HG03378 (cell line): ENCODE data around the gene CPA3.

Source experiments
- ATAC-seq: cut with Tn5 transposase; IDR thresholded peaks from one replicate; pipeline ENCODE4 v1.9.1; 2021; ENCODE audit warnings: mild to moderate bottlenecking, moderate library complexity; ENCODE audit not compliant: unreplicated experiment

The CPA3 gene

GRCh38 chr3:148857316-148857715 lies 7.8 kb upstream of the CPA3 start:
- no peak for ATAC-seq

GRCh38 chr3:148861277-148861869 lies 3.7 kb upstream of the CPA3 start:
- peak; percentile 91 for ATAC-seq

- ATAC-seq = no peak
Observed at GRCh38 chr3:148863297-148863696, 1.8 kb upstream of the CPA3 start.

- ATAC-seq = no peak
Observed at GRCh38 chr3:148863814-148864213, 1.3 kb upstream of the CPA3 start.

DNA sequence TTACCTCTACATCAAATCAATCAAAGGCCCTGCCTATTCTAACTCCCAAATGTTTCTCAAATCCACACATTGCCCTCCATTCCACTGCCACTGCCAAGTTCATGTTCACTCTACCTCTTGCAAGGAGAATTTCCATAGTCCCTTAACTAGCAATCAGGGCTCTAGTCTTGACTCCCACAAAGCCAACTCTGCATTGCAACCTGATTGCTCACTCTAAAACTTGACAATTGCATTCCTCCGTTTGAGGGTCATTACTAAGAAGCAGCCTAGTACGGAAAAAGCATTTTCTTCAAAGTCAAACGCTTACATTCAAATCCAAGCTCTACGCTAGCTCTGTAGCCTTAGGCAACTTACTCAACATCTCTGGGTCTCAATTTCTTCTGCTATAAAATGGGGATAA lies 1.2 kb downstream of the CPA3 start:
- ATAC-seq = no peak

DNA sequence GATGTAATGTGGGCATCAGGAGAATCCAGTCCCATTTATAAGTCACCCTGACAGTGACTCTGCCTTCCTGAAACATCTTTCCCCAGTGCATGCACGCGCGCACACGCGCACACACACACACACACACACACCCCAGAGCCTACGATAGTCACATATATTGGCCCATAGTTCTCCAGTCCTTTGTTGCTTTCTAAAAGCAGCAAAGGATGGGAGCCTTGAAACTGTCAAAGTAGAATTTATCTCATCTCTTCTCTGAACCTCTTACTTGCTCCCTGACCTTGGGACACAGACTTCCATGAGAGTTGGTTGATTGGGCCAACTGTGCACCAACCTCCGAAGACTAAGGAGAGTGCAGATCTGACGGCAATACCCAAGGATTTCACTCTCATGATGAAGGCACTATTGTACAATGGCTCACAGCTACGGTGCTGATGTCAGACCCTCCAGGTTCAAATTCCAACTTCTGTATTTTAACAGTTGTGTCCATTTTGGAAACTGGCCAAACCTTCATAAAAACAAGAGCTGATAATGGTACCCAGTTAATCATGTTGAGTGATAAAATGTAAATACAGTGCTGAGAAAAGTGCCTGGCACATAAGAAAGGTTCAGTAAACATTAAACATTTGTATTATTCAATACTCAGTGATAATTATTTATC lies 8.3 kb downstream of the CPA3 start:
- no peak for ATAC-seq

DNA sequence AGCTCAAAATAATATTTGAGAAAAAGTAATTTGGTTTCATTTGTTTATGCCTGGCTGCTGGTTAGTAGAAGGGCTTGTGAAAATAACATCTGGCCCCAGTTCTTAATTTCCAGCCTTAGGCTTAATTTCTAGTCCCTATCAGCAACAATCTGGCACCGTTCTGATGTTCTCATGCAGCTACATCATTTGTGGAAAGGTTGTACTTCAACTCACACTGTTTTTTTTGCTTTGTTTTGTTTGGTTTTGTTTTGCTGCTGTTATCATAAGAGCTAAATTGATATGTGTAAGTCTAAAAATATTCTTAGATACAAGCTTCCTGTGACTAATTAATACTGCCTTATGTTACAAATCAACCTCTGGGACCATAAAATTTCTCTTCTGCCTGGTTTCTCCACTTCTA lies 8.9 kb downstream of the CPA3 start:
- ATAC-seq = no peak

GRCh38 chr3:148878095-148878494 lies 13.0 kb downstream of the CPA3 start:
- no peak for ATAC-seq

DNA sequence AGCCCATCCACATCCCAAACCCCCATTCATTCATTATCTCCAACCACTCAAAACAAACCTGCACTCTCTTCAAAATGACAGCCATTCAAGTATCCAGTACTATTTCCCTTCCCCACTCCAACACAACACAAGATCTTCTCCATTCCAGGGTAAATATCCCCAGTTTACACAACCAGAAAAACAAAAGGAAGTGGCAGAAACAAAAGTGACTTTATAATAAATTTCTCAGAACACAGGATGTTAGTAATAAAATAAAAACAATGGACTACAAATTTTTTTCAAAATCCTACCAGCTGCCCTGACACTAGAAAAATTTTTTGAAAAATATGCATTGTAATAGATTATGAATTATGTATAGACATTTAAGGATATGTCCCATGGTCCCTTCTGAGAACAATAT lies 14.2 kb downstream of the CPA3 start:
- ATAC-seq = no peak

- no peak for ATAC-seq
Observed at GRCh38 chr3:148880681-148881080, 15.6 kb downstream of the CPA3 start.

GRCh38 chr3:148881286-148881685 lies 16.2 kb downstream of the CPA3 start:
- no peak for ATAC-seq

DNA sequence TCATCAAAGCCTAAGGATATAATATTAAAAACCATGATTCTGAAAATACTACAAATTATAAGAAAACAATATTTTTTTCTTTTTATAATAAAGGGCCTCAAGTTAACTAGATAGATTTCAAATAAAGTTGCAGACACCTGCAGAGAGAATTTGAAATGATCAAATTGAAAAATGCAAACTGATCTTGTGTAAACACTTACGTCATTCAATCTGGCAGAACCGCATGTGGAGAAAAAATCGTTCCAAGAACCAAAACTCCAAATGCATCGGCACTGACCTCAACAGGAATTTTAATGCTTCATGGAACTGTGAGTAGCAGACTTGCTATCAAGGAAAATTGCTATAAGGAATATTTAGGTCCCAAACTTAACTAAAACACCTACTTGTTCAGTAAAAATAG lies 17.2 kb downstream of the CPA3 start:
- no peak for ATAC-seq

DNA sequence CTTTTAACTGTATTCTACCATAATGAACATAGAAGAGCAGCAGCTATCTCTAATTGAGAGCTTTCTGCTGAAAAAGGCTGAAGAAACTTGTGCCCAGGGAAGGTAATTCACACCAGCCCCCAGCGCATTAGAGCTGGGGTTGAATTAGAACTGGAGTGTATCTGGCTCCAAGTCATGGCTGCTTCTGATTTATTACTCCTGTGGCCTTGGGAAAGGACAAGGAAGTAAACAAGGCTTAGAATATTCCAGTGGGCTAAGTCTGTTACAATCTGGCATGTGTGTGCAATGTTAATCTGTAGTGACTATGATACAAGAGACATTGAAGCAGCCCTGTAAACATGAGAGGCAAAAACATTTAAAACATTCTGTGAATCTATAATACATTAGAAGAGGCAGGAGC lies 18.1 kb downstream of the CPA3 start:
- no peak for ATAC-seq

DNA sequence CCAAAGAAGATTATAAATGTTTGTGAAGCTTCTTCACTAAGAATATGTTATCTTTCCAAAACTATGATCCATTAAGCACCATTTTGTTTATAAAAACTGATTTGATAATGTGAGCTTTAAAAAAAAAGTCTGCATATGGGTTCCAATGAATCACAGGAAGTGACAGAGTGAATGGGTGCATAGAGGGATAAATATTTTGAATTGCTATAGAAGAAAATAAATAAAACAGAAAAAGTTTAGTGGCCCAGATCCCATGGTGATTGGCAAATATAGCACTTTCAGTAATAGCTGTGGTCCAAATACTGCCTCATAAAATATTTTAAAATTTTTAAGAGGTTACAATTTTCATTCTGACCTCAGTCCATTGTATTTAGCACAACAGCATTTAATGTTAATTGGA lies 19.2 kb downstream of the CPA3 start:
- ATAC-seq = no peak

- ATAC-seq = no peak
Observed at GRCh38 chr3:148889828-148890227, 24.7 kb downstream of the CPA3 start.

GRCh38 chr3:148896062-148896461 lies 31.0 kb downstream of the CPA3 start:
- no peak for ATAC-seq

- no peak for ATAC-seq
Observed at GRCh38 chr3:148901987-148902791, 37.1 kb downstream of the CPA3 start.

GRCh38 chr3:148903022-148903442 lies 37.9 kb downstream of the CPA3 start:
- no peak for ATAC-seq

- no peak for ATAC-seq
Observed at GRCh38 chr3:148903941-148904340, 38.8 kb downstream of the CPA3 start.

DNA sequence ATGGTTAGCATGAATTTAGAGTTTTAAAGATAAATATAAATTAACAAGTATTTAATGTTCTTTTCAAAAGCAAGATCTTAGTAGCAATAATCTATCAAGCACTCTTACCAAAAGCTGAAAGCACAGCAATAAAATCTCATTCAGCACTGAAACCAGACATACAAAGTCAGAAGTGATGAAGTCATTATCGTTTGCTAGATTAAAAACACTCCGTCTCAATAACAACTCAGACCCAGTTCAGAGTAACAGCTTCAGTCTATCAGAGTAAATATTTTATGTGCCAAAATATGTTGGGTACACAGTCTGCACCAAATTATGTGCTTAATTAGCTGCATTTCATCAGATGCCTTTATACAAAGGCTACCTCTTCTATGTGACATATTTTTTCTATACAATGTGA lies 41.6 kb downstream of the CPA3 start:
- no peak for ATAC-seq

- no peak for ATAC-seq
Observed at GRCh38 chr3:148911173-148911572, 46.1 kb downstream of the CPA3 start.

DNA sequence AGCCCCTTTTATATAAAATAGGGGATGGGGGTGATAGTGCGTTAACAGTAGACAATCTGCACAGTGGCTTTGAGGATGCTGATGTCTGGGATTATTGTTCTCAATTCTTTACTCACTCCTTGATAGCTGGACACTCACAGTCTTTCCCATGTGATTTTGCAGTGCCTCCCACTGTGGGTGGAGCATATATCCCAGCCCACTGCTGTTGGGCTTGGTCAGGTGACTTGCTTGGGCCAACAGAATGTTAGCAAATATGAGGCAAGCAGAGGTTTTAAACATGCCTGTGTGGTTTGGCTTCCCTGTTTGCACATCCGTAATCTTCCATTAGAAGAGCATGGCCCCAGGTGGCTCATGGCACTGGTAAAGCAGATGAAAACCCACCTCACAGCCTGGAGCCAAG lies 46.5 kb downstream of the CPA3 start:
- ATAC-seq = no peak
